ENCODE measurements around the gene SECTM1.
A peak's percentile ranks its signal among the peaks of the same experiment; 100 is the strongest.

SECTM1 gene

GRCh38 chr17:82297714-82298537 lies 35.6 kb downstream of the SECTM1 start:
- peak; percentile 62 for DNase-seq

- DNase-seq: peak; percentile 39
These were observed 36.3 kb downstream of the SECTM1 start for GRCh38 chr17:82297280-82297713.

- no peak for DNase-seq
These were observed 36.9 kb downstream of the SECTM1 start for GRCh38 chr17:82296511-82297279.

GRCh38 chr17:82295472-82295814 lies 38.1 kb downstream of the SECTM1 start:
- no peak for DNase-seq

- DNase-seq: no peak
These were observed 39.3 kb downstream of the SECTM1 start for GRCh38 chr17:82294064-82294773.

- DNase-seq: peak; percentile 100
These were observed 41.1 kb downstream of the SECTM1 start for GRCh38 chr17:82292251-82293154.

- no peak for DNase-seq
These were observed 41.9 kb downstream of the SECTM1 start for GRCh38 chr17:82291582-82292250.

- peak; percentile 100 for DNase-seq
These were observed 45.4 kb downstream of the SECTM1 start for GRCh38 chr17:82287868-82288801.

GRCh38 chr17:82287013-82287867 lies 46.3 kb downstream of the SECTM1 start:
- DNase-seq: no peak

GRCh38 chr17:82285141-82285540 lies 48.4 kb downstream of the SECTM1 start:
- DNase-seq: no peak

GRCh38 chr17:82283208-82283749 lies 50.3 kb downstream of the SECTM1 start:
- DNase-seq: peak; percentile 43

- no peak for DNase-seq
These were observed 51.0 kb downstream of the SECTM1 start for GRCh38 chr17:82282239-82283207.

- DNase-seq: no peak
These were observed 51.9 kb downstream of the SECTM1 start for GRCh38 chr17:82281502-82282238.

- no peak for DNase-seq
These were observed 52.5 kb downstream of the SECTM1 start for GRCh38 chr17:82281076-82281475.

GRCh38 chr17:82280537-82280936 lies 53.0 kb downstream of the SECTM1 start:
- no peak for DNase-seq

- peak; percentile 24 for DNase-seq
These were observed 54.7 kb downstream of the SECTM1 start for GRCh38 chr17:82278786-82279391.

GRCh38 chr17:82278308-82278707 lies 55.3 kb downstream of the SECTM1 start:
- no peak for DNase-seq

All from NCI-H774 (cell line).